22Rv1 (cell line): ENCODE results near the gene RTL9.
"Not testable (repeated sequence)": the region's sequence is repeated elsewhere in the genome, so short reads cannot be mapped to it uniquely, and the experiment has no call there.

Experiments
- H3K27ac ChIP-seq: fragments of 450-650 bp; 2 replicates; pipeline ENCODE4 v1.5.1; 2017
- ZFX ChIP-seq: fragments of 450-650 bp; IDR thresholded peaks from 2 replicates; pipeline ENCODE4 v1.6.1; 2017; ENCODE audit warnings: antibody characterized with exemption, borderline replicate concordance
- TF ChIP-seq, protein P1 (sequence below): fragments of 450-650 bp; IDR thresholded peaks from 2 replicates; pipeline ENCODE4 v1.5.1; 2017; ENCODE audit warnings: mild to moderate bottlenecking

The RTL9 gene

DNA sequence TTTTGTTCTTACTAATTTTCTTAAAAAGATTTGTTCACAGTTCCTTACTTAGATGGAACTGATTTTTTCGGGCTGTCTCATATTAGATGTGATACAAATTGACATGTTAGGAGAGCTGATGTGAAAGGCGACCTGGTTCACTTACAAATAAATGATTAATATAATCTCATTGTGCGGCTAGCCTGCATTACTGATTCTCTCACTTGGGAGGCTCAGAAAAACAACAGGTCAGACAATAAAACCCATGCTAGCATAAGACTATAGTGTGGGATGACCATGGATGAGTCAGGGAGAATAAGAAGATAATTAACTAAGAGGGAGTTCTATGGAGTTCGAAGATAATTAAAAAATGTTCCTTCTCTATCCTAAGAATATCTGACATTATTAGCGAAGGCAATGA lies 40.8 kb downstream of the RTL9 start:
- TF ChIP-seq, protein P1, sequence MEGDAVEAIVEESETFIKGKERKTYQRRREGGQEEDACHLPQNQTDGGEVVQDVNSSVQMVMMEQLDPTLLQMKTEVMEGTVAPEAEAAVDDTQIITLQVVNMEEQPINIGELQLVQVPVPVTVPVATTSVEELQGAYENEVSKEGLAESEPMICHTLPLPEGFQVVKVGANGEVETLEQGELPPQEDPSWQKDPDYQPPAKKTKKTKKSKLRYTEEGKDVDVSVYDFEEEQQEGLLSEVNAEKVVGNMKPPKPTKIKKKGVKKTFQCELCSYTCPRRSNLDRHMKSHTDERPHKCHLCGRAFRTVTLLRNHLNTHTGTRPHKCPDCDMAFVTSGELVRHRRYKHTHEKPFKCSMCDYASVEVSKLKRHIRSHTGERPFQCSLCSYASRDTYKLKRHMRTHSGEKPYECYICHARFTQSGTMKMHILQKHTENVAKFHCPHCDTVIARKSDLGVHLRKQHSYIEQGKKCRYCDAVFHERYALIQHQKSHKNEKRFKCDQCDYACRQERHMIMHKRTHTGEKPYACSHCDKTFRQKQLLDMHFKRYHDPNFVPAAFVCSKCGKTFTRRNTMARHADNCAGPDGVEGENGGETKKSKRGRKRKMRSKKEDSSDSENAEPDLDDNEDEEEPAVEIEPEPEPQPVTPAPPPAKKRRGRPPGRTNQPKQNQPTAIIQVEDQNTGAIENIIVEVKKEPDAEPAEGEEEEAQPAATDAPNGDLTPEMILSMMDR: no peak
- TF ChIP-seq ZFX: no peak
- H3K27ac ChIP-seq: no peak overlapping the region

DNA sequence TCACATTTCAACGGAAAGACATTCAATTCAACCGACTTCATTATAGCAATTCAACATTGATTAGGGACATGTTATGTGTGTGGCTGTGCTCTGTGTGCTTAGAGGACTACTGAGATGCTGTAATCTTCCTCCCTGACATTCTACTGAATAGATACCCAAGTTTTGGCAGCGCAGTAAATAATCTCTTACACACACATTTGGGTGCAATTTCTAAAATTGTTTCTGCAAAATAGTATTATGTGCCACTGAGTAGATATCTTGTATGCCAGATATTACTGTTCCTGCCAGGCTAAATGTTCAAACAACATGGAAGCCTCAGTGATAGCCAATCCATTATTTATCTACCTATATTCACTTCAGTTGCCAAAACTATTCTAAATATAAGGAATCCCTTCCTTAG lies 41.3 kb downstream of the RTL9 start:
- TF ChIP-seq, protein P1: no peak
- TF ChIP-seq ZFX: no peak

DNA sequence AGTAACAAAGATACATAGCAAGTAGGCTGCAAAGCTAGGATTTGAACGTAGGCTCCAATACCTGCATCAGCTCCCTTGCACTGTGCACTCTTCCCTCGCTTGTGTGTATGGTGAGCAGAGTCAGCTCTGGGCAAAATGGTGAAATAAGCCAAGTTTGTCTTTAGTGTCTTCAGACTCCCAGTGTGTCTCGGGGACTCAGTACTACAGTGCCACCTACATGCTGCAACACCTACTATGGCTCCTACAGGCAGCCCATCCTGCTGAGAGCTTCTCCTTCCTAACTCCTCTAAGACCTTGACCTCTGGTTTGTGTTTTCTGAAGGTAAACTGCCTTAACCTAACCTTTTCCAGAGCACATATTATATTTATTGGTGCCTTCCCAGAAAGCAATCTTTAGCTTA lies 42.5 kb downstream of the RTL9 start:
- no peak for TF ChIP-seq ZFX
- TF ChIP-seq, protein P1: no peak
- H3K27ac ChIP-seq: no peak overlapping the region

More for the DNA sequence above, 41.3 kb downstream of the RTL9 start:
- no peak overlapping the region for H3K27ac ChIP-seq

DNA sequence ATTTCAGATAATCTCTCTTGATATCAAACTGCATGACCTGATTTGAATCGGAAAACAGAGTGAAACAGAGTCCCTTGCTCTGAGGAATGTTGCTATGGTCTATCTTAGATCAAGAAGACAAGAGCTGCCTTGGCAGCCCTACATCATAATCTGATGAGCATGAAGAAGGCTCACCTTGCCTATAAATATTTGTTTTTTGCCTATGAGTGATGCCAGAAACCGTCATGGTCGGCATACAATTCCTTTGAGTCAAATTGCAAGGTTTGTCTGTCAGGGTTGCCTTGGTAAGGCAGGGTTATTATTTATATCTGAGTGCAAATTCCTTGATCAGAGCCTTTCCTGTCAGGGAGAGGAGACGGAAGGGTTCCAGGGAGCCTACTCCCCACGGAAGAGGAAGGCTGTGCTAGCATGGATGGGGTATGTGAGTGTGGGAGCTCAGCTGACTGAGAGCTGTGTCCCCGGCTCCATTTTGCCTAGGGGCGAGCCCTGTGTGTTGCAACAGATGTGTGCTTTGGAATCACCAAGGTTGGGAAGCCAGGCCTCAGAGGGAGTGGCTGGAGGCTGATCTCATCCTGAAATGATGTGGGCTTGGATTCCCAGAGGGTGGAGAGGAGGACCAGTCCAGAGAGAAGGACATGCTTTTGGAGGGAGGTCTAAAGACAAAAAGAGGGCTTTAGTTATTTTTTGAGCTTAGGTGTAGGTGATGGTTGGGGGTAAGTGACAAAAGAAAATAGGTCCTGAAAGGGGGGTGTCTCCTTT lies 43.6 kb downstream of the RTL9 start:
- TF ChIP-seq ZFX: no peak
- TF ChIP-seq, protein P1: no peak
- no peak overlapping the region for H3K27ac ChIP-seq

DNA sequence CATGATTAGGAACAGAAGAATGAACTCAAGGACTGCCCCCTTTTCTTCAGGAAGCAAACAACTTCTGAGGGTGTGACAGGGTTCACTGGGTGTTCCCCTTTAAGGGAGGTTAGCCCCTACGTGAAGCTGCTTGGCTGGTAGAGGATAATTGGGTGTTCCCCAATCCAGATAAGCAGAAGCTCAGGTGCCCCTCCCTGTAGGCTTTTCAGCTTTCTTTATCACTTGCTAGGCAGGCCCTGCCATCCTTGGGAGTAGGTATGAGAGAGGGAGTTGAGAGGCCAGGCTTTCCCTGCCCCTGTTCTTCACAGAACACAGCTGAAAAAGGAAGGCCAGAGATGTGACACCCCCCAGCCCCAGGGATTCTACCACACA lies 44.2 kb downstream of the RTL9 start:
- H3K27ac ChIP-seq: no peak overlapping the region
- TF ChIP-seq ZFX: no peak
- TF ChIP-seq, protein P1: no peak

DNA sequence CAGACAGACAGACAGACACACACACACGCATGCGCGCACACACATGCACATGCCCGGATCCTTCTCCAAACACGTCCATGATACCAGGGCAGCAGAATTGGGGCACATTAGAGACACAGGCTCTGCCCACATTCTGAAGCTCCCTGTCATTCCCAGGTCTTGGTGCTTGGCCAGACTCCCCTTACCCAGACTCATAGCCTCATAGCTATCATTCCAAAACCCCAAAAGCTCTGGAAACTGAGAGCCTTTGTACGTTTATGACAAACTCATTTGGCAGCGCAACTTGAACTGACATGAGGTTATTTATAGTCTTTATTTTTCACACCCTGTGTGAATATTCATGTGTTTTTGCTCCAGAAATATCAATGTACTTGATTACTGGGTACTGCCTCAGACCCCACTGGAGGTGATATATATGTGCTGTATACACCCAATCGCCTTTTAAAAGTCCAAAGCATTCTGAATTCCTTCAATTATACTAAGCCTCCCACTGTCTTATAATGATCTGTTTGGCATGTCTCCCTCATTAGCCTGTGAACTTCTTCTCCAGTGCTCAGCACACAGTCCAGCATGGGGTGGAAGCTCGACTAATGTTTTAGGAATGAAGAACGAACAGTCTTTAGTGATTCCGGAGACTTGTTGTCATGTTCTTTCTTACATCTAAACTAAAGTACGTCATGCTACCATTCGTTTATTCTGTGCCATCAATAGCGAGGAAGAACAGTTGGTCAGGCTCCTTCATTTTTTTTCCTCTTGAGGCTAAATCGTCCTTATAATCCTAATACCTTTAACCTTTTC lies 45.0 kb downstream of the RTL9 start:
- TF ChIP-seq, protein P1: no peak
- no peak for TF ChIP-seq ZFX
- H3K27ac ChIP-seq: no peak overlapping the region

DNA sequence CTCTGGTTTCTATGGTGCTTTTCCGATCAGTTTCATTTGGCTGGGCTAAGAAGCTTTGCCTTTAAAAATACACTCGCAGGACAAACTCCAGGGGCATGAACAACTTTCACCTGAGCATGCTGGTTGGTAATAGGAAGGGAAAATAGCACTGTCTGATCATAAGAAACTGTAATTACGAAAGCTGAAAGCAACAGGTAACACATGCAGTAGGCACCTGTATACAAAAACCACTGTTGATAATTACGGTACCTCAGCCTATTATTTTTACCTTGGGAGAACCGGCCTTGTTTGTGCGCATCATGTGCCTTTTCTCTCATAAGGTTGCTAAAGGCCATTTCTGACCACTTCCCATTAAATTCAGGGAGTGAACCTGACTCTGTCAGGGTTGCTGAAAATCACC lies 45.7 kb downstream of the RTL9 start:
- no peak overlapping the region for H3K27ac ChIP-seq
- TF ChIP-seq, protein P1: no peak
- TF ChIP-seq ZFX: no peak

DNA sequence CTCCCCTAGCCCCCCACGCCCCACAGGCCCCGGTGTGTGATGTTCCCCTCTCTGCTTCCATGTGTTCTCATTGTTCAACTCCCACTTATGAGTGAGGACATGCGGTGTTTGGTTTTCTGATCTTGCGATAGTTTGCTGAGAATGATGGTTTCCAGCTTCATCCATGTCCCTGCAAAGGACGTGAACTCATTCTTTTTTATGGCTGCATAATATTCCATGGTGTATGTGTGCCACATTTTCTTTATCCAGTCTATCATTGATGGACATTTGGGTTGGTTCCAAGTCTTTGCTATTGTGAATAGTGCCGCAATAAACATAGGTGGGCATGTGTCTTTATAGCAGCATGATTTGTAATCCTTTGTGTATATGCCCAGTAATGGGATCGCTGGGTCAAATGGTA lies 47.6 kb downstream of the RTL9 start:
- H3K27ac ChIP-seq: not testable (repeated sequence)
